ENCODE data around the gene ZBTB48. TPM values are rescaled to one million over a fixed set of nuclear protein-coding genes. Genes with fewer than 3 reads are reported as not detected.

ZBTB48 gene
- total RNA-seq (ENCODE audit: unreplicated experiment): 39.0 TPM
- long read RNA-seq, partial matches to known transcripts: 3 of 13 reads
- long read RNA-seq, other reads (novel, unspliced or antisense): 9 of 13 reads

GRCh38 chr1:6579374-6580118 lies at the start of gene ZBTB48:
ZBTB48 (plus strand) TSS chr1:6579994; CDS start chr1:6580610, 616 bp downstream.
- Mint-ChIP-seq H3K27ac (ENCODE audit: unreplicated experiment) (peak within 1 kb of the TSS; percentile 84), H3K4me3 (ENCODE audit: unreplicated experiment) (peak within 1 kb of the TSS; percentile 92), H3K36me3 (ENCODE audit: unreplicated experiment) (no peaks in the 10 kb centered on the region), H3K27me3 (ENCODE audit: unreplicated experiment) (no peaks in the 10 kb centered on the region), H3K4me1 (ENCODE audit: low read depth, unreplicated experiment) (peaks cover 15% of the 10 kb centered on the region), H3K9me3 (ENCODE audit: unreplicated experiment) (no peaks in the 10 kb centered on the region)
- TF ChIP-seq, protein P1, sequence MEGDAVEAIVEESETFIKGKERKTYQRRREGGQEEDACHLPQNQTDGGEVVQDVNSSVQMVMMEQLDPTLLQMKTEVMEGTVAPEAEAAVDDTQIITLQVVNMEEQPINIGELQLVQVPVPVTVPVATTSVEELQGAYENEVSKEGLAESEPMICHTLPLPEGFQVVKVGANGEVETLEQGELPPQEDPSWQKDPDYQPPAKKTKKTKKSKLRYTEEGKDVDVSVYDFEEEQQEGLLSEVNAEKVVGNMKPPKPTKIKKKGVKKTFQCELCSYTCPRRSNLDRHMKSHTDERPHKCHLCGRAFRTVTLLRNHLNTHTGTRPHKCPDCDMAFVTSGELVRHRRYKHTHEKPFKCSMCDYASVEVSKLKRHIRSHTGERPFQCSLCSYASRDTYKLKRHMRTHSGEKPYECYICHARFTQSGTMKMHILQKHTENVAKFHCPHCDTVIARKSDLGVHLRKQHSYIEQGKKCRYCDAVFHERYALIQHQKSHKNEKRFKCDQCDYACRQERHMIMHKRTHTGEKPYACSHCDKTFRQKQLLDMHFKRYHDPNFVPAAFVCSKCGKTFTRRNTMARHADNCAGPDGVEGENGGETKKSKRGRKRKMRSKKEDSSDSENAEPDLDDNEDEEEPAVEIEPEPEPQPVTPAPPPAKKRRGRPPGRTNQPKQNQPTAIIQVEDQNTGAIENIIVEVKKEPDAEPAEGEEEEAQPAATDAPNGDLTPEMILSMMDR (IDR thresholded peaks at IDR 0.05; ENCODE audit: partially characterized antibody, unreplicated experiment): no peak
- DNase-seq: peak; percentile 99

- no peaks in the 10 kb centered on the region for H3K4me1 Mint-ChIP-seq (ENCODE audit: low read depth, unreplicated experiment)
- no peak overlapping the region for H3K27ac Mint-ChIP-seq (ENCODE audit: unreplicated experiment)
- DNase-seq: no peak
- TF ChIP-seq, protein P1 (IDR thresholded peaks at IDR 0.05; ENCODE audit: partially characterized antibody, unreplicated experiment): no peak
- H3K36me3 Mint-ChIP-seq (ENCODE audit: unreplicated experiment): peaks cover 10% of the 10 kb centered on the region
- no peaks in the 10 kb centered on the region for H3K27me3 Mint-ChIP-seq (ENCODE audit: unreplicated experiment)
- H3K9me3 Mint-ChIP-seq (ENCODE audit: unreplicated experiment): no peaks in the 10 kb centered on the region
- no peak overlapping the region for H3K4me3 Mint-ChIP-seq (ENCODE audit: unreplicated experiment)
Observed at GRCh38 chr1:6530504-6531160, 49.2 kb upstream of the ZBTB48 start.

DNA sequence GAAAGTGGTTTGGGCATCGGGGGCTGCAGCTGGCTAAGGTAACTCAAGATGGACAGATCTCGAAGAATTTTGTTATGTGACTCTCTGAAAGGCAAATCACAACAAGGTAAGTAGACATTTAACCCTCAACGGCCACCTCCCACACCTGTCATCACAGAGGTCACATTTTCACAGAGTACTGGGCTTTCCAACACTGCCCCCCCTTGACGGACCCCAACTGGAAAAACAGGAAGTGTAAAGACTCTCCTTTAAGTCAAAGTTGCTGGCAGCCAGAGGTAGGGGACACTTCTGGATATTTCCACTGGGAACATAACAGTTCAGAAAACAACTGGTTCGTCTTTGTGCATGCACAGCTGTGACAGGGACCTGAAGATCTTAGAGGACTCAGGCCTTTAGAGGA lies 47.8 kb upstream of the ZBTB48 start:
- no peak overlapping the region for H3K4me3 Mint-ChIP-seq (ENCODE audit: unreplicated experiment)
- H3K27me3 Mint-ChIP-seq (ENCODE audit: unreplicated experiment): peaks cover 1% of the 10 kb centered on the region
- H3K27ac Mint-ChIP-seq (ENCODE audit: unreplicated experiment): no peak overlapping the region
- no peaks in the 10 kb centered on the region for H3K4me1 Mint-ChIP-seq (ENCODE audit: low read depth, unreplicated experiment)
- H3K36me3 Mint-ChIP-seq (ENCODE audit: unreplicated experiment): peaks cover 10% of the 10 kb centered on the region
- no peak for DNase-seq
- TF ChIP-seq, protein P1 (IDR thresholded peaks at IDR 0.05; ENCODE audit: partially characterized antibody, unreplicated experiment): no peak
- H3K9me3 Mint-ChIP-seq (ENCODE audit: unreplicated experiment): no peaks in the 10 kb centered on the region

- Mint-ChIP-seq H3K27me3 (ENCODE audit: unreplicated experiment) (peaks cover 1% of the 10 kb centered on the region), H3K4me3 (ENCODE audit: unreplicated experiment) (no peak overlapping the region), H3K36me3 (ENCODE audit: unreplicated experiment) (peaks cover 4% of the 10 kb centered on the region), H3K9me3 (ENCODE audit: unreplicated experiment) (peaks cover 1% of the 10 kb centered on the region), H3K27ac (ENCODE audit: unreplicated experiment) (no peak overlapping the region), H3K4me1 (ENCODE audit: low read depth, unreplicated experiment) (no peaks in the 10 kb centered on the region)
- TF ChIP-seq, protein P1 (IDR thresholded peaks at IDR 0.05; ENCODE audit: partially characterized antibody, unreplicated experiment): no peak
- no peak for DNase-seq
Observed at GRCh38 chr1:6534248-6534822, 45.5 kb upstream of the ZBTB48 start.
